K562 (cell line): ENCODE results near the gene TLR5. TPM values are rescaled to one million over a fixed set of nuclear protein-coding genes. Genes with fewer than 3 reads are reported as not detected.

Experiments used
- ATAC-seq: fragments of 200-7000 bp; cut with Tn5 transposase; 3 replicates; pipeline ENCODE4 v1.9.1; 2020; ENCODE audit warnings: moderate library complexity
- BruUV-seq: library from RNA; stranded (reverse); fragments of 400-500 nt; replicated peaks from 2 replicates; lab custom pipeline; 2021; lab: Mats Ljungman, UMichigan
- CTCF ChIA-PET: fragments of 300-600 bp; formaldehyde crosslinking; extraction: SDS; loops from one replicate; lab custom pipeline; 2021; ENCODE audit warnings: low intra/inter-chr PET ratio; lab: Yijun Ruan, JAX
- POLR2A ChIA-PET: fragments of 300-600, 350-650 bp; sonication (Branson Sonifier 250); formaldehyde crosslinking; extraction: SDS; loops from one replicate; lab custom pipeline; 2021; ENCODE audit warnings: antibody characterized with exemption, inconsistent platforms; lab: Yijun Ruan, JAX
- DNase-seq, 4 experiments: peaks; one replicate each; pipeline versions ENCODE4 v3.0.0 to v3.0.0-alpha.2; 2011 to 2018; ENCODE audit warnings: low spot score in 3 of 4, mixed read lengths in 3 of 4; ENCODE audit errors: extremely low read depth in 1 of 4
- FAIRE-seq: peaks from 2 replicates; lab custom pipeline; 2011; peaks lifted over from hg19 to GRCh38; lab: Jason Lieb, UNC
- H2AFZ ChIP-seq: 2 replicates; pipeline ENCODE4 v1.6.0; 2011; ENCODE audit warnings: low read depth, low read length, control low read depth, inconsistent platforms
- H3K27ac ChIP-seq: fragments of 200-600 bp; 3 replicates; pipeline ENCODE4 v1.8.0; 2011; ENCODE audit warnings: low read depth, mild to moderate bottlenecking, control low read depth, inconsistent platforms, low read length, moderate library complexity, mixed read lengths; ENCODE audit errors: extremely low read depth
- H3K27me3 ChIP-seq, 2 experiments: fragments of 300-600 bp in 1 of 2; 2 replicates in 1 of 2; 3 replicates in 1 of 2; pipeline versions ENCODE4 v1.6.0 to v1.8.0; 2011; ENCODE audit warnings: inconsistent platforms in 2 of 2, low read length in 2 of 2, mild to moderate bottlenecking in 1 of 2, mixed read lengths in 1 of 2, moderate library complexity in 1 of 2; ENCODE audit not compliant: control insufficient read depth in 2 of 2, insufficient read depth in 2 of 2
- H3K36me3 ChIP-seq: fragments of 300-600 bp; 3 replicates; pipeline ENCODE4 v1.8.0; 2011; ENCODE audit warnings: mild to moderate bottlenecking, low read length, inconsistent platforms; ENCODE audit not compliant: control insufficient read depth, insufficient read depth
- H3K4me1 ChIP-seq, 2 experiments: fragments of 200-600 bp in 1 of 2; replicated peaks in 1 of 2; 2 replicates in 1 of 2; 3 replicates in 1 of 2; pipeline versions ENCODE4 v1.5.1 to v1.8.0; 2011; ENCODE audit warnings: inconsistent platforms in 2 of 2, low read length in 2 of 2, mild to moderate bottlenecking in 1 of 2, mixed read lengths in 1 of 2, moderate library complexity in 1 of 2; ENCODE audit not compliant: control insufficient read depth in 2 of 2, insufficient read depth in 2 of 2
- H3K4me2 ChIP-seq: 2 replicates; pipeline ENCODE4 v1.6.1; 2011; ENCODE audit warnings: low read length, control low read depth, inconsistent platforms, mixed read lengths; ENCODE audit not compliant: insufficient read depth
- H3K4me3 ChIP-seq: fragments of 200-600 bp; sonication (generic), shearing (Covaris generic); 2 replicates; pipeline ENCODE4 v1.5.1; 2016; ENCODE audit warnings: control low read depth, inconsistent platforms
- H3K79me2 ChIP-seq: fragments of 200-600 bp; 3 replicates; pipeline ENCODE4 v1.8.0; 2011; ENCODE audit warnings: low read length, inconsistent platforms; ENCODE audit not compliant: control insufficient read depth, insufficient read depth
- H3K9ac ChIP-seq, 2 experiments: 2 replicates each; pipeline versions ENCODE4 v1.6.0 to v1.6.1; 2011; ENCODE audit warnings: low read depth in 2 of 2, low read length in 2 of 2, control low read depth in 1 of 2, inconsistent platforms in 1 of 2, mild to moderate bottlenecking in 1 of 2, mixed read lengths in 1 of 2; ENCODE audit not compliant: insufficient read depth in 1 of 2
- H3K9me1 ChIP-seq: one replicate; pipeline ENCODE4 v1.6.0; 2011; ENCODE audit warnings: inconsistent platforms, mild to moderate bottlenecking, low read length, moderate library complexity; ENCODE audit not compliant: control insufficient read depth, insufficient read depth
- H3K9me3 ChIP-seq: replicated peaks from 2 replicates; pipeline ENCODE4 v1.5.1; 2011; ENCODE audit warnings: low read depth, low read length, inconsistent platforms; ENCODE audit not compliant: control insufficient read depth, insufficient read depth
- H4K20me1 ChIP-seq: replicated peaks from 2 replicates; pipeline ENCODE4 v1.6.1; 2011; ENCODE audit warnings: low read length, inconsistent platforms, mixed read lengths; ENCODE audit not compliant: control insufficient read depth, insufficient read depth
- TEAD4 ChIP-seq, 2 experiments: sonication (generic) in 1 of 2; formaldehyde crosslinking in 1 of 2; IDR thresholded peaks; 2 replicates each; pipeline versions ENCODE4 v1.6.1 to v1.8.0; 2012 to 2022; ENCODE audit warnings: borderline replicate concordance in 1 of 2, inconsistent platforms in 1 of 2, low read length in 1 of 2, mild to moderate bottlenecking in 1 of 2, missing genetic modification reagents in 1 of 2
- ZBTB40 ChIP-seq, 2 experiments: fragments of 450-650 bp in 1 of 2; sonication (generic) in 1 of 2; formaldehyde crosslinking in 1 of 2; IDR thresholded peaks; 2 replicates each; pipeline versions ENCODE4 v1.7.1 to v1.9.0; 2016 to 2022; ENCODE audit warnings: inconsistent platforms in 1 of 2, mild to moderate bottlenecking in 1 of 2, missing genetic modification reagents in 1 of 2
- ZSCAN32 ChIP-seq: fragments of 450-650 bp; formaldehyde crosslinking; IDR thresholded peaks from 2 replicates; pipeline ENCODE4 v1.4.0; 2020; ENCODE audit warnings: mild to moderate bottlenecking, moderate library complexity
- WGBS: fragments of 100-300 bp; shearing (Covaris generic); methylation state at CpG from one replicate; pipeline ENCODE4 v1.1.6; 2016; ENCODE audit warnings: low coverage, mixed read lengths; ENCODE audit not compliant: insufficient coverage; ENCODE audit errors: missing lambda C conversion rate; 5-methylcytosine and 5-hydroxymethylcytosine counted together
- in situ Hi-C: fragments of 300-500 bp; cut with MboI; formaldehyde crosslinking; loops from 4 replicates; pipeline ENCODE4 v1.15.0; 2018; ENCODE audit warnings: inconsistent platforms, mixed read lengths
- intact Hi-C: fragments of 100-400 bp; cut with micrococcal nuclease; formaldehyde crosslinking; loops from 2 replicates; pipeline ENCODE4 v1.14.2; 2022
- polyA plus RNA-seq, 8 experiments: library from polyadenylated mRNA; depleted of rRNA in 4 of 8; stranded (reverse) in 5 of 8; unstranded in 3 of 8; fragments of >200 nt; fragmentation: Nextera tagmentation in 2 of 8; fragmentation: Illumina TruSeq in 1 of 8; extraction: Ambion mirVana in 2 of 8; extraction: Trizol in 1 of 8; gene quantifications; 2 replicates each; pipeline versions ENCODE4 v1.2.1 to v1.2.3, GENCODE V29; 2011 to 2014; ENCODE audit warnings: inconsistent platforms in 1 of 8, missing spikeins in 1 of 8
- total RNA-seq, 7 experiments: library from RNA; depleted of rRNA in 6 of 7; stranded (reverse); fragments of >200 nt in 6 of 7; fragmentation: Illumina TruSeq in 2 of 7; extraction: Trizol in 2 of 7; gene quantifications; 2 replicates each; pipeline versions ENCODE4 v1.2.1 to v1.2.3, GENCODE V29; 2011 to 2021; ENCODE audit warnings: low replicate concordance in 1 of 7

The TLR5 gene
- total and polyA plus RNA-seq, 9 of the 15 experiments (the other 6 are each of a cell fraction or from before 2014, with no cell fraction given) = 0.93 to 7.4 (median 1.9) TPM

- FAIRE-seq = no peak
- no TSS peak for BruUV-seq
- no peaks in the 10 kb centered on the region for H3K9me3 ChIP-seq
Observed at GRCh38 chr1:223183268-223183862, 40.3 kb upstream of the TLR5 start.

More at GRCh38 chr1:223183268-223183862, 40.3 kb upstream of the TLR5 start:
- POLR2A ChIA-PET = no interaction called here
- TF ChIP-seq TEAD4 (IDR thresholded peaks at IDR 0.05; ENCODE audit: low read length) (no peak), TEAD4 (CRISPR knock-in tag; IDR thresholded peaks at IDR 0.05; ENCODE audit: borderline replicate concordance) (no peak), ZSCAN32 (CRISPR knock-in tag) (no peak), ZBTB40 (IDR thresholded peaks at IDR 0.05) (peak; percentile 62; the same call in 1 of the 2 replicates), ZBTB40 (CRISPR knock-in tag; IDR thresholded peaks at IDR 0.05) (no peak)
- DNase-seq (no peak), ATAC-seq (no peak)
- no peak overlapping the region for H3K9ac ChIP-seq
- H4K20me1 ChIP-seq = no peaks in the 10 kb centered on the region
- no peaks in the 10 kb centered on the region; a peak in 2 of 5 replicates for H3K4me1 ChIP-seq
- no peak overlapping the region for H3K27ac ChIP-seq
- H3K36me3 ChIP-seq = no peaks in the 10 kb centered on the region
- H3K27me3 ChIP-seq = no peaks in the 10 kb centered on the region; a peak in 2 of 5 replicates
- H3K9me1 ChIP-seq = no peaks in the 10 kb centered on the region
- in situ Hi-C loops = no loop called here
- H3K4me2 ChIP-seq = no peak overlapping the region
- H2AFZ ChIP-seq = no peak overlapping the region
- 56% methylated on average over 9 of the region's 9 CpGs for WGBS
- CTCF ChIA-PET = no interaction called here
- no peaks in the 10 kb centered on the region for H3K79me2 ChIP-seq
- intact Hi-C loops = no loop called here
- H3K4me3 ChIP-seq = no peak overlapping the region
